NCI-H82 treated with DMSO at 0.1 percent for 48 hours (cell line): ENCODE results near the gene CHST15.
"Not testable (repeated sequence)": the region's sequence is repeated elsewhere in the genome, so short reads cannot be mapped to it uniquely, and the experiment has no call there.

ENCODE experiments used
- DNase-seq: peaks from one replicate; lab custom pipeline; 2025; ENCODE audit not compliant: unreplicated experiment; lab: John Stamatoyannopoulos, UW

The CHST15 gene

GRCh38 chr10:124100124-124100523 is 6.7 kb upstream of the CHST15 start:
- DNase-seq = no peak

- DNase-seq = no peak
These were observed 6.2 kb upstream of the CHST15 start for GRCh38 chr10:124099604-124100003.

GRCh38 chr10:124098575-124098974 is 5.2 kb upstream of the CHST15 start:
- no peak for DNase-seq

GRCh38 chr10:124097883-124098282 is 4.5 kb upstream of the CHST15 start:
- DNase-seq = no peak

GRCh38 chr10:124096494-124096893 is 3.1 kb upstream of the CHST15 start:
- no peak for DNase-seq

GRCh38 chr10:124095801-124096200 is 2.4 kb upstream of the CHST15 start:
- DNase-seq = not testable (repeated sequence)

GRCh38 chr10:124095096-124095495 is 1.7 kb upstream of the CHST15 start:
- no peak for DNase-seq

GRCh38 chr10:124094419-124094785 is 1.0 kb upstream of the CHST15 start:
- no peak for DNase-seq

- not testable (repeated sequence) for DNase-seq
These were observed 498 bp upstream of the CHST15 start for GRCh38 chr10:124093774-124094418.

- DNase-seq = no peak
These were observed 1.0 kb downstream of the CHST15 start for GRCh38 chr10:124092250-124092859.

- no peak for DNase-seq
These were observed 1.6 kb downstream of the CHST15 start for GRCh38 chr10:124091646-124092249.

- no peak for DNase-seq
These were observed 2.7 kb downstream of the CHST15 start for GRCh38 chr10:124090601-124091209.

- no peak for DNase-seq
These were observed 3.5 kb downstream of the CHST15 start for GRCh38 chr10:124089859-124090258.

- DNase-seq = no peak
These were observed 4.5 kb downstream of the CHST15 start for GRCh38 chr10:124088915-124089314.

GRCh38 chr10:124087672-124088634 is 5.4 kb downstream of the CHST15 start:
- no peak for DNase-seq

GRCh38 chr10:124086787-124087671 is 6.4 kb downstream of the CHST15 start:
- no peak for DNase-seq

- DNase-seq = no peak
These were observed 7.2 kb downstream of the CHST15 start for GRCh38 chr10:124086097-124086710.

GRCh38 chr10:124085680-124086079 is 7.7 kb downstream of the CHST15 start:
- DNase-seq = no peak

GRCh38 chr10:124084708-124085107 is 8.7 kb downstream of the CHST15 start:
- DNase-seq = no peak
